GM04504 (cell line): ENCODE data around the gene PHC2.
A peak's percentile ranks its signal among the peaks of the same experiment; 100 is the strongest.

ENCODE experiments used
- DNase-seq: peaks from one replicate; pipeline ENCODE4 v3.0.0-alpha.2; 2012; ENCODE audit warnings: low read depth

PHC2 gene

GRCh38 chr1:33330361-33330890, 100.5 kb downstream of the PHC2 start:
- DNase-seq: no peak

GRCh38 chr1:33329600-33330305, 101.1 kb downstream of the PHC2 start:
- DNase-seq: no peak

- no peak for DNase-seq
Measured at GRCh38 chr1:33328817-33329216, 102.1 kb downstream of the PHC2 start.

- peak; percentile 93 for DNase-seq
Measured at GRCh38 chr1:33327587-33328325, 103.1 kb downstream of the PHC2 start.

- no peak for DNase-seq
Measured at GRCh38 chr1:33326785-33327184, 104.1 kb downstream of the PHC2 start.

- no peak for DNase-seq
Measured at GRCh38 chr1:33324677-33325575, 106.0 kb downstream of the PHC2 start.

GRCh38 chr1:33323663-33324477, 107.0 kb downstream of the PHC2 start:
- no peak for DNase-seq

- DNase-seq: no peak
Measured at GRCh38 chr1:33322870-33323585, 107.9 kb downstream of the PHC2 start.

- DNase-seq: no peak
Measured at GRCh38 chr1:33322109-33322508, 108.8 kb downstream of the PHC2 start.

- no peak for DNase-seq
Measured at GRCh38 chr1:33321178-33321577, 109.7 kb downstream of the PHC2 start.

GRCh38 chr1:33320619-33321165, 110.2 kb downstream of the PHC2 start, which contains the start of gene A3GALT2:
A3GALT2 (minus strand) TSS chr1:33321098; CDS start chr1:33321098, 0 bp downstream.
- DNase-seq: no peak

GRCh38 chr1:33319949-33320618, 110.8 kb downstream of the PHC2 start:
- no peak for DNase-seq

- DNase-seq: no peak
Measured at GRCh38 chr1:33319186-33319948, 111.5 kb downstream of the PHC2 start.

- DNase-seq: no peak
Measured at GRCh38 chr1:33317946-33318345, 112.9 kb downstream of the PHC2 start.

GRCh38 chr1:33317354-33317753, 113.5 kb downstream of the PHC2 start:
- DNase-seq: no peak

GRCh38 chr1:33316601-33317000, 114.3 kb downstream of the PHC2 start:
- DNase-seq: no peak

- DNase-seq: no peak
Measured at GRCh38 chr1:33314416-33314815, 116.5 kb downstream of the PHC2 start.

GRCh38 chr1:33312413-33312749, 118.5 kb downstream of the PHC2 start:
- no peak for DNase-seq
